ENCODE measurements around the gene MMP15.

Gene MMP15

DNA sequence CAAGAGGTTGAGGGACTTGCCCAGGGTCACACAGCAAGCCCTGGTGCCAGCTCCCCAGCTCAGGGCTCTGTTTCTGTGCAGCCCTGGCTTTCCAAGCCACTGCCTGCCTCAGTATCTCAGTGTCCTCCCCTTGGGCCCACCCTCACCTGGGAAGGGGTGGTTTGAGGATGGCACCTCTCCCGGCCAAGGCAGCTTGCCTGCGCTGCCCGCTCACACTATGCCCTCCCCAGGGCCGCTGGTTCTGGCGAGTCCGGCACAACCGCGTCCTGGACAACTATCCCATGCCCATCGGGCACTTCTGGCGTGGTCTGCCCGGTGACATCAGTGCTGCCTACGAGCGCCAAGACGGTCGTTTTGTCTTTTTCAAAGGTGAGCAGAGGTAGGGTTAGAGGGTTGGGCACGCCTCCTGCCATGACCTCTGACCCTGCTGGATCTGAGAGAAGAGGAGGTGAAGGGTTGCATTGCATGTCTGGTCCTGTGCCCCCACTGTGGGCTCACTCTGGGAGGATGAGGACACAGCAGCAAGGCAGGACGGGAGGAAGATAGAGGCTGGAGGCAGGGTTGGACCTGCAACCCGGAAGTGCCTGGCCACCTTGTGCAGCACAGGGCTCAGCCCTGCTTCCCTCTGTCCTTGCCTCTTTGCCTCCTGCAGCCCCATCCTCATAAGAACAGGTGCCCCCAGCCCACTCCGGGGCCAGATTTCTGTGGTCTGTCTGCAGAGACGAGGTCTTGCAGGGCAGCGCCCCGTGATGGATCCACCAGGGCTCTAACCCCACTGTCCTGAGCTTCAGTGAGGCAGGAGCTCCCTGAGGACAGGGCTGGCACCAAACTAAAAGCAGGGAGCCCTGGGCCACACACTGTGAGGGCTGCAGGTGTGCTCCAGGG lies 16.7 kb downstream of the MMP15 start:
- no peak for DNase-seq (ENCODE audit: low read depth)
- H3K4me3 ChIP-seq (ENCODE audit: low read length): no peak overlapping the region
- TF ChIP-seq, protein P1, sequence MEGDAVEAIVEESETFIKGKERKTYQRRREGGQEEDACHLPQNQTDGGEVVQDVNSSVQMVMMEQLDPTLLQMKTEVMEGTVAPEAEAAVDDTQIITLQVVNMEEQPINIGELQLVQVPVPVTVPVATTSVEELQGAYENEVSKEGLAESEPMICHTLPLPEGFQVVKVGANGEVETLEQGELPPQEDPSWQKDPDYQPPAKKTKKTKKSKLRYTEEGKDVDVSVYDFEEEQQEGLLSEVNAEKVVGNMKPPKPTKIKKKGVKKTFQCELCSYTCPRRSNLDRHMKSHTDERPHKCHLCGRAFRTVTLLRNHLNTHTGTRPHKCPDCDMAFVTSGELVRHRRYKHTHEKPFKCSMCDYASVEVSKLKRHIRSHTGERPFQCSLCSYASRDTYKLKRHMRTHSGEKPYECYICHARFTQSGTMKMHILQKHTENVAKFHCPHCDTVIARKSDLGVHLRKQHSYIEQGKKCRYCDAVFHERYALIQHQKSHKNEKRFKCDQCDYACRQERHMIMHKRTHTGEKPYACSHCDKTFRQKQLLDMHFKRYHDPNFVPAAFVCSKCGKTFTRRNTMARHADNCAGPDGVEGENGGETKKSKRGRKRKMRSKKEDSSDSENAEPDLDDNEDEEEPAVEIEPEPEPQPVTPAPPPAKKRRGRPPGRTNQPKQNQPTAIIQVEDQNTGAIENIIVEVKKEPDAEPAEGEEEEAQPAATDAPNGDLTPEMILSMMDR (conservative IDR thresholded peaks at IDR 0.05; ENCODE audit: low read depth, low read length): no peak

DNA sequence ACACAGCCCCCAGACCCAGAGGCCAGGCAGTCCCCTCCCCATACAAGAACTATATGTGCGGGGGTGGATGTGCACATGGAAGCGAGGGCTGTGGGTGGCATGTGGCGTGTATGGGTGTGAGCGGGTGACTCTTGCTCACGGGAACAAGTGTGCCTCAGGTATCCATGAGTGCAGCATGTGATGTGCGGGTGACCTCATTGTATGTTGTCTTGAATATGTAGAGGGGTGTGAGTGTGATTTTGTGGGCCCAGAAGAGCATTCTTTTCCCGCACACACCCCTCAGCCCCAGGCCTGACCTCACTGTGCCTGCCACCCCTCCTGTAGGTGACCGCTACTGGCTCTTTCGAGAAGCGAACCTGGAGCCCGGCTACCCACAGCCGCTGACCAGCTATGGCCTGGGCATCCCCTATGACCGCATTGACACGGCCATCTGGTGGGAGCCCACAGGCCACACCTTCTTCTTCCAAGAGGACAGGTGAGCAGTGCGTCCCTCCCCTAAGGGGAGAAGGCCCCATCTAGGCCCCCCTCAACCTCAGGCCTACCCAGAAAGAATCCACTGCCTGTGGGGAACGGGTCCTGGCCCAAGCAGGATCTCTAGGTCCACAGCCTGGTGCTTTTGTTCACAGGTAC lies 17.4 kb downstream of the MMP15 start:
- no peak overlapping the region for H3K4me3 ChIP-seq (ENCODE audit: low read length)
- DNase-seq (ENCODE audit: low read depth): no peak
- TF ChIP-seq, protein P1 (conservative IDR thresholded peaks at IDR 0.05; ENCODE audit: low read depth, low read length): no peak

DNA sequence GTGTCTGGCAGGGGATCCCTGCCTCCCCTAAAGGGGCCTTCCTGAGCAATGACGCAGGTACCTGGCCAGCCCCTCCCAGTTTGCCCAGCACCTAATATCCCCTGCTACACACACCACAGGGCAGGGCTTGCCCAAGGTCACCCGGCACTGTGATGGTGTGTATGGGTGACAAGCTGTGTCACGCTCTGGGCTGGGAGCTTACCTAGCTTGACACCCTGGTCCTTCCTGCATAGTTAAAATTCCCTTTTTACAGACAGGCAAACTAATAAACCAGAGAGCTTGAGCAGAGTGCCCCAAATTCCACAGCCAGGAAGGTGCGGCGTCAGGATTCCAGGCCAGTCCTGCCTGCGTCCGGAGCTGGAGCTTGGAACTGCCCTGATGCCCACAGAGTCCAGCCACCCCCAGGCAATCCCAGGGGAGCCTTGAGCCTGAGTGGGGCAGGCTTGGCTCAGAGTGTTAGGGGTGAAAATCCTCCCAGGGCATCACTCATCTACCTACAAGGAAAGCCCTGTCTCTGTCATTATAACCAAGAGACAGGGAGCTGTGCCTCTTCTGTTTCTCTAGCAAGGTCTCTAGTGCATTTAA lies 18.1 kb downstream of the MMP15 start:
- no peak for DNase-seq (ENCODE audit: low read depth)
- TF ChIP-seq, protein P1 (conservative IDR thresholded peaks at IDR 0.05; ENCODE audit: low read depth, low read length): no peak
- H3K4me3 ChIP-seq (ENCODE audit: low read length): no peak overlapping the region

DNA sequence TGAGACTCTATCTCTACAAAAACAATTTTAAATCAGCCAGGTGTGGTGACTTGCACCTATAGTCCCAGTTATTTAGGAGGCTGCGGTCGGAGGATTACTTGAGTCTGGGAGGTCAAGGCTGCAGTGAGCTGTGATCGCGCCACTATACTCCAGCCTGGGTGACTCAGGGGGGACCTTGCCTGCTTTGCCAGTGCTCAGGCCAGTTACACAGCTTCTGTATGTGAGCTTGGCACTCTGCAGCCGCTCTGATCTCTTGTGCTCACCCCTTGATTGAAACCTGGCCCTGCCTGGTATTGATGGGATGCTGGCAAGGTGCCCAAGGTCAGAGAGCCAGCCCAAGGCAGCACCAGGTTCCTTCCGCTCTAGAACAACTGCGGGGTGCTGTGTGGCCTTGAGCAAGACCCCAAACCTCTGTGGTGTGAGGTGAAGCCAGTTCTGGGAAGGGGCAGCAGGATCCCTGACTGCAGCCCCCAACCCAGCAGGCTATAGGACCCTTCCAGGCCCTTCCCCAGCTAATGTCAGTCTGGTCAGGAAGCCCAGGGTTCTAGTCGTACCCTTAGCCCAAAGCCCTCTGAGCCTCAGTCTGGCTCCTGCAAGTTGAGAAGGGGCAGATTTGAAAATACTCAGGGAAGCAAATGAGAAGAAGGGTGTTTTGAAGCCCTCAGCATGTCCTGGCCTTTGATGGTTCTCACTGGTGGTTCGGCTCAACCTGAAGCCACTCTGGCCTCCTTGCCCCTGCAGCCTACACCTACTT lies 18.9 kb downstream of the MMP15 start:
- DNase-seq (ENCODE audit: low read depth): no peak
- H3K4me3 ChIP-seq (ENCODE audit: low read length): no peak overlapping the region
- TF ChIP-seq, protein P1 (conservative IDR thresholded peaks at IDR 0.05; ENCODE audit: low read depth, low read length): no peak

DNA sequence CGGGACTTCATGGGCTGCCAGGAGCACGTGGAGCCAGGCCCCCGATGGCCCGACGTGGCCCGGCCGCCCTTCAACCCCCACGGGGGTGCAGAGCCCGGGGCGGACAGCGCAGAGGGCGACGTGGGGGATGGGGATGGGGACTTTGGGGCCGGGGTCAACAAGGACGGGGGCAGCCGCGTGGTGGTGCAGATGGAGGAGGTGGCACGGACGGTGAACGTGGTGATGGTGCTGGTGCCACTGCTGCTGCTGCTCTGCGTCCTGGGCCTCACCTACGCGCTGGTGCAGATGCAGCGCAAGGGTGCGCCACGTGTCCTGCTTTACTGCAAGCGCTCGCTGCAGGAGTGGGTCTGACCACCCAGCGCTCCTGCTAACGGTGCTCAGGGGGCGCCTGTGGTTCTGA lies 19.5 kb downstream of the MMP15 start:
- TF ChIP-seq, protein P1 (conservative IDR thresholded peaks at IDR 0.05; ENCODE audit: low read depth, low read length): no peak
- no peak overlapping the region for H3K4me3 ChIP-seq (ENCODE audit: low read length)
- DNase-seq (ENCODE audit: low read depth): no peak

DNA sequence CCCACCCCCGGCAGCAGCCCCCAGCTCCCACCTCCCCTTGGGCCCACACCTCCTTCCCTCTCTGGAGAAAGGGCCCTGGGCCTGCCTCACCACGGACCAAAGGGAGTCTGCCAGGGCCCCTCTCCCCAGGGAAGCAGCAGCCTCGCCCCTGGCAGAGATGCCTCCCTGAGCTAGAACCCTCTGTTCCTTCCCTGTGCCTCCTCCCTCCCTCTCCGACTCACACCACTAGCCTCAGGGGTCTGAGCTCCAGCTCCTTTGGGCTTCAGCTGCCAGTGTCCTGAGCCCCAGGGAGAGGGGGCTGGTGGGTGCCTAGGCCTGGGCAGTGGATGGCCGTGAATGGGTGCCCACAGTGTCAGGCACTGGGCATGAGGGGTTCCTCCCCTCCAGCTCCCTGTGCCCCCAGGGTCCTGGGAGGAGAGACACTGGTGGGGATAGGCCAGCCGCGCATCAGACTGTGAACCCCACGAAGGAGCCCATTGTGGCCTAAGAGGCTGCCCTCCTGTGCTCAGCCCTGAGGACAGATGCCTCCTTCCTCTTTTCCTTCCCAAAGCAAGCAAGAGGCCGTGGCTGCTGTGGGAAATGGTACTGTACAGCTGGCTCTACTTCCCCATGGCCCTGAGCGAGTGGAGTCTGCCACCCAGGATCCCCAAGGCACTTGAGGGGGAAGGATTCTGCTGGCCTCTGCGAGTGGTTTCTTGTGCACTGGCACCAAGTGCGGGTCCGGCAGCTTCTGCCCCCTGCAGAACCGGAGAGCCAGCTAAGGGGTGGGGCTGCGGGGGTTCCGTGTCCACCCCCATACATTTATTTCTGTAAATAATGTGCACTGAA lies 20.7 kb downstream of the MMP15 start:
- no peak overlapping the region for H3K4me3 ChIP-seq (ENCODE audit: low read length)
- TF ChIP-seq, protein P1 (conservative IDR thresholded peaks at IDR 0.05; ENCODE audit: low read depth, low read length): no peak
- no peak for DNase-seq (ENCODE audit: low read depth)

Data from retinal pigment epithelial cell (primary cell).